ENCODE measurements around the gene USP25. TPM values are rescaled to one million over a fixed set of nuclear protein-coding genes. Genes with fewer than 3 reads are reported as not detected.

USP25 gene
- total and polyA plus RNA-seq, 2 of the 8 experiments (the other 6 are each of a cell fraction or from before 2014, with no cell fraction given): 11.2 to 48.1 TPM

DNA sequence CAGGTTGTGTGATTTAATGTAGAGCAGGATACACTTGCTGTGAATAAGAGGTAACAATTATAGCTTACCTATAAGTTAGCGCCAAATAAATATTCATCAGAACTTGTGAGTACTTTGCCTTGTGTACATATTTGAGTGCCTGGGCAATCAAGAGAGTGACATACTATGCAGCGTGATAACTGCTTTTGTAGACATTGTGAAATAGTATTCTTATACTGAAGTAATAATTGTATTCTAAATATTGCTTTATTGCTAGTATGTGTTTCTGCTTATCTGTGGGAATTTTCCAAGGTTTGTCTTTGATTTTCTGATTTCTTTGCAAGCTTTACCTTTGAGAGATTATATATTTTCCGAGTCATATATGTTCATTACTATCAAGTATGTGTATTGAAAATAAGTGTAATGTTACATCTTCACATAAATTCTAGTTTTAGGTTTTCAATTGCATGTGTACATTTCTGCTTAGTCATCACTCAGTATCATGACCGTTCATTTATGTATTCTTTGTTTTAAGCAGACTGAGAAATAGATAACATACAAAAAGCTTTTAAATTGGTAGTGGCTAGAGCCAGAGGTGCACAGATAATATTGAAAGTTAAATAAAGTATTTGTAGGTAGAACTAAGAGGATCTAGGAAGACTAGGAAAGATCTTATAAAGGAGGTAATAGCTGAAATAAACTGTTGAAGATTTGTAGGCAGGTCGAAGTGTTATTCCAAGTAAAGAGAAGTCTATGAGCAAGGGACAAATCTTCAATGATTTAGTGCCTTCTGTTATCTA lies 19.5 kb downstream of the USP25 start:
- DNase-seq (ENCODE audit: low read depth in 1 of 2, low spot score in 2 of 2) (no peak), FAIRE-seq (no peak)
- H3K18ac ChIP-seq (ENCODE audit: extremely low read depth, low read length): no peak overlapping the region
- H3K27ac ChIP-seq (ENCODE audit: low read depth, low read length): no peak overlapping the region
- 88% methylated on average over 5 of the region's 5 CpGs; no CpG with 5 or more reads in 1 of the 2 experiments for WGBS, 2 experiments (ENCODE audit: extremely low coverage in 1 of 2, insufficient coverage in 1 of 2, insufficient read length in 1 of 2, insufficient replicate concordance in 2 of 2, low coverage in 1 of 2, low lambda C conversion rate in 2 of 2, missing lambda C conversion rate in 1 of 2)
- no peak overlapping the region for H2BK15ac ChIP-seq (ENCODE audit: low read length)
- no peak overlapping the region for H3K4me3 ChIP-seq (ENCODE audit: extremely low read depth in 1 of 4, insufficient read depth in 2 of 4, low read depth in 3 of 4, low read length in 4 of 4)
- no peak overlapping the region for H4K91ac ChIP-seq (replicated peaks; ENCODE audit: insufficient read length, low read length)
- no peak overlapping the region for H2BK120ac ChIP-seq (replicated peaks; ENCODE audit: low read depth, low read length)
- H2AK5ac ChIP-seq (ENCODE audit: low read depth, low read length): no peak overlapping the region
- no peaks in the 10 kb centered on the region for H3K9me3 ChIP-seq (ENCODE audit: insufficient read depth in 2 of 2, low read depth in 1 of 2, low read length in 1 of 2)
- H4K5ac ChIP-seq (ENCODE audit: insufficient read length, low read depth, low read length): no peak overlapping the region
- no peak overlapping the region for H2BK20ac ChIP-seq (ENCODE audit: low read length)
- H3K4ac ChIP-seq (replicated peaks; ENCODE audit: insufficient read length, low read depth, low read length): no peak overlapping the region
- no peaks in the 10 kb centered on the region for H3K23me2 ChIP-seq (ENCODE audit: low read depth, low read length)
- H4K8ac ChIP-seq (ENCODE audit: extremely low read depth, insufficient read depth, low read length): no peak overlapping the region
- CTCF ChIA-PET (ENCODE audit: partially characterized antibody): interaction anchor here (0.7 to 1.0 kb wide), 4 partner anchors 17 to 492 kb away, joined by 3 to 4 read pairs (median 3); no protein-coding TSS in a partner anchor
- H2AFZ ChIP-seq (ENCODE audit: low read length): no peak overlapping the region
- peaks cover 7 to 10% of the 10 kb centered on the region in 2 experiments for H4K20me1 ChIP-seq (replicated peaks in 1 of 2; ENCODE audit: control insufficient read depth in 1 of 2, insufficient read depth in 2 of 2, low read length in 2 of 2)
- H3K79me2 ChIP-seq (ENCODE audit: control insufficient read depth in 1 of 2, insufficient read depth in 2 of 2, low read length in 2 of 2): peaks cover 14 to 93% of the 10 kb centered on the region in 2 experiments
- no peak for TF ChIP-seq KDM5A (IDR thresholded peaks at IDR 0.05; ENCODE audit: low read length)
- no peak for TF ChIP-seq EGR1 (IDR thresholded peaks at IDR 0.05; ENCODE audit: borderline replicate concordance, low read depth, low read length)
- TF ChIP-seq BACH1 (IDR thresholded peaks at IDR 0.05; ENCODE audit: low read length): peak; percentile 91
- TF ChIP-seq MAFK (IDR thresholded peaks at IDR 0.05; ENCODE audit: low read depth, low read length): peak; percentile 70; the same call in 1 of the 2 replicates
- TF ChIP-seq SP4 (IDR thresholded peaks at IDR 0.05; ENCODE audit: low read length): no peak
- TF ChIP-seq JUND (IDR thresholded peaks at IDR 0.05; ENCODE audit: low read length): no peak
- TF ChIP-seq RFX5 (IDR thresholded peaks at IDR 0.05; ENCODE audit: borderline replicate concordance, low read depth, low read length): no peak
- no peak for TF ChIP-seq TEAD4 (IDR thresholded peaks at IDR 0.05; ENCODE audit: low read depth, low read length)
- no peak for TF ChIP-seq CBX5 (IDR thresholded peaks at IDR 0.05; ENCODE audit: low read depth, low read length)
- no peak for TF ChIP-seq TCF12 (IDR thresholded peaks at IDR 0.05; ENCODE audit: low read depth, low read length)
- H3K9ac ChIP-seq (replicated peaks in 1 of 4; ENCODE audit: extremely low read depth in 1 of 4, low read depth in 3 of 4, low read length in 3 of 4): no peak overlapping the region
- H3K79me1 ChIP-seq (ENCODE audit: low read depth, low read length): no peaks in the 10 kb centered on the region
- no peak overlapping the region for H3K56ac ChIP-seq (replicated peaks; ENCODE audit: insufficient read length, low read depth, low read length)
- peaks cover 1 to 17% (median 9%) of the 10 kb centered on the region in 4 experiments; a peak in 5 of 7 replicates for H3K4me1 ChIP-seq (replicated peaks in 1 of 4; ENCODE audit: control insufficient read depth in 3 of 4, insufficient read depth in 4 of 4, low read length in 3 of 4)
- H3K4me2 ChIP-seq (ENCODE audit: insufficient read depth in 1 of 2, low read depth in 2 of 2, low read length in 2 of 2): no peak overlapping the region
- H3K14ac ChIP-seq (ENCODE audit: insufficient read length): no peak overlapping the region
- H3K36me3 ChIP-seq (ENCODE audit: control insufficient read depth in 2 of 4, insufficient read depth in 4 of 4, low read length in 3 of 4): no peaks in the 10 kb centered on the region
- POLR2A ChIA-PET (ENCODE audit: partially characterized antibody): interaction anchor here (1.1 kb wide), 1 partner anchor 27 kb away, joined by 3 read pairs; no protein-coding TSS in a partner anchor
- H3K23ac ChIP-seq (ENCODE audit: insufficient read length): no peak overlapping the region
- no peak overlapping the region for H2BK5ac ChIP-seq (ENCODE audit: low read depth, low read length)
- no peak overlapping the region for H2BK12ac ChIP-seq (ENCODE audit: low read depth, low read length)
- no peaks in the 10 kb centered on the region for H3K27me3 ChIP-seq (replicated peaks in 1 of 4; ENCODE audit: control insufficient read depth in 3 of 4, extremely low read depth in 1 of 4, insufficient read depth in 3 of 4, low read length in 3 of 4)

All from H1 (cell line).